Measurements from ENCODE around the gene PCDHGA6. TPM values are rescaled to one million over a fixed set of nuclear protein-coding genes. Genes with fewer than 3 reads are reported as not detected.
"Not testable (repeated sequence)": the region's sequence is repeated elsewhere in the genome, so short reads cannot be mapped to it uniquely, and the experiment has no call there.

Gene PCDHGA6
- total RNA-seq, 1 donor from 2014 or later = 3.9 TPM

- Mint-ChIP-seq H3K4me3 (ENCODE audit: unreplicated experiment) (no peak within 1 kb of the TSS), H3K9me3 (ENCODE audit: unreplicated experiment) (peaks cover 30% of the 10 kb centered on the region), H3K27ac (ENCODE audit: unreplicated experiment) (no peak within 1 kb of the TSS), H3K4me1 (ENCODE audit: unreplicated experiment) (no peaks in the 10 kb centered on the region), H3K36me3 (ENCODE audit: low read depth, unreplicated experiment) (peaks cover 22% of the 10 kb centered on the region), H3K27me3 (ENCODE audit: unreplicated experiment) (peaks cover 4% of the 10 kb centered on the region)
- TF ChIP-seq, protein P1, sequence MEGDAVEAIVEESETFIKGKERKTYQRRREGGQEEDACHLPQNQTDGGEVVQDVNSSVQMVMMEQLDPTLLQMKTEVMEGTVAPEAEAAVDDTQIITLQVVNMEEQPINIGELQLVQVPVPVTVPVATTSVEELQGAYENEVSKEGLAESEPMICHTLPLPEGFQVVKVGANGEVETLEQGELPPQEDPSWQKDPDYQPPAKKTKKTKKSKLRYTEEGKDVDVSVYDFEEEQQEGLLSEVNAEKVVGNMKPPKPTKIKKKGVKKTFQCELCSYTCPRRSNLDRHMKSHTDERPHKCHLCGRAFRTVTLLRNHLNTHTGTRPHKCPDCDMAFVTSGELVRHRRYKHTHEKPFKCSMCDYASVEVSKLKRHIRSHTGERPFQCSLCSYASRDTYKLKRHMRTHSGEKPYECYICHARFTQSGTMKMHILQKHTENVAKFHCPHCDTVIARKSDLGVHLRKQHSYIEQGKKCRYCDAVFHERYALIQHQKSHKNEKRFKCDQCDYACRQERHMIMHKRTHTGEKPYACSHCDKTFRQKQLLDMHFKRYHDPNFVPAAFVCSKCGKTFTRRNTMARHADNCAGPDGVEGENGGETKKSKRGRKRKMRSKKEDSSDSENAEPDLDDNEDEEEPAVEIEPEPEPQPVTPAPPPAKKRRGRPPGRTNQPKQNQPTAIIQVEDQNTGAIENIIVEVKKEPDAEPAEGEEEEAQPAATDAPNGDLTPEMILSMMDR (IDR thresholded peaks at IDR 0.05; ENCODE audit: unreplicated experiment) = no peak
- DNase-seq (ENCODE audit: low spot score) = no peak
Observed at GRCh38 chr5:141338538-141339306, 35.0 kb upstream of the PCDHGA6 start, which contains the start of gene PCDHGA2. PCDHGA2 (plus strand) TSS chr5:141338760.

DNA sequence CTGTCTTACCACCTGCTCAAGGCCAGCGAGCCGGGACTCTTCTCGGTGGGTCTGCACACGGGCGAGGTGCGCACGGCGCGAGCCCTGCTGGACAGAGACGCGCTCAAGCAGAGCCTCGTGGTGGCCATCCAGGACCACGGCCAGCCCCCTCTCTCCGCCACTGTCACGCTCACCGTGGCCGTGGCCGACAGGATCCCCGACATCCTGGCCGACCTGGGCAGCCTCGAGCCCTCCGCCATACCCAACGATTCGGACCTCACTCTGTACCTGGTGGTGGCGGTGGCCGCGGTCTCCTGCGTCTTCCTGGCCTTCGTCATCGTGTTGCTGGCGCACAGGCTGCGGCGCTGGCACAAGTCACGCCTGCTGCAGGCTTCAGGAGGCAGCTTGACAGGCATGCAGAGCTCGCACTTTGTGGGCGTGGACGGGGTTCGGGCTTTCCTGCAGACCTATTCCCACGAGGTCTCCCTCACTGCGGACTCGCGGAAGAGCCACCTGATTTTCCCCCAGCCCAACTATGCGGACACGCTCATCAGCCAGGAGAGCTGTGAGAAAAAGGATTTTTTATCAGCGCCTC, 32.8 kb upstream of the PCDHGA6 start:
- H3K4me3 Mint-ChIP-seq (ENCODE audit: unreplicated experiment); H3K27ac Mint-ChIP-seq (ENCODE audit: unreplicated experiment); DNase-seq (ENCODE audit: low spot score); H3K4me1 Mint-ChIP-seq (ENCODE audit: unreplicated experiment); H3K27me3 Mint-ChIP-seq (ENCODE audit: unreplicated experiment): not testable (repeated sequence)
- Mint-ChIP-seq H3K36me3 (ENCODE audit: low read depth, unreplicated experiment) (peaks cover 35% of the 10 kb centered on the region), H3K9me3 (ENCODE audit: unreplicated experiment) (peaks cover 38% of the 10 kb centered on the region)

- H3K4me1 Mint-ChIP-seq (ENCODE audit: unreplicated experiment) = no peaks in the 10 kb centered on the region
- H3K36me3 Mint-ChIP-seq (ENCODE audit: low read depth, unreplicated experiment) = peaks cover 46% of the 10 kb centered on the region
- no peak overlapping the region for H3K27ac Mint-ChIP-seq (ENCODE audit: unreplicated experiment)
- TF ChIP-seq, protein P1 (IDR thresholded peaks at IDR 0.05; ENCODE audit: unreplicated experiment) = no peak
- H3K9me3 Mint-ChIP-seq (ENCODE audit: unreplicated experiment) = peaks cover 48% of the 10 kb centered on the region
- H3K27me3 Mint-ChIP-seq (ENCODE audit: unreplicated experiment) = peaks cover 9% of the 10 kb centered on the region
- no peak overlapping the region for H3K4me3 Mint-ChIP-seq (ENCODE audit: unreplicated experiment)
- no peak for DNase-seq (ENCODE audit: low spot score)
Observed at GRCh38 chr5:141342773-141343172, 30.9 kb upstream of the PCDHGA6 start.

GRCh38 chr5:141343242-141343952, 30.3 kb upstream of the PCDHGA6 start, which contains the start of gene PCDHGA3:
PCDHGA3 (plus strand) TSS chr5:141343829; CDS start chr5:141344034, 205 bp downstream.
- no peak for DNase-seq (ENCODE audit: low spot score)
- Mint-ChIP-seq H3K4me3 (ENCODE audit: unreplicated experiment) (peak within 1 kb of the TSS; percentile 56), H3K36me3 (ENCODE audit: low read depth, unreplicated experiment) (peaks cover 46% of the 10 kb centered on the region), H3K27me3 (ENCODE audit: unreplicated experiment) (peaks cover 9% of the 10 kb centered on the region), H3K4me1 (ENCODE audit: unreplicated experiment) (no peaks in the 10 kb centered on the region), H3K9me3 (ENCODE audit: unreplicated experiment) (peaks cover 42% of the 10 kb centered on the region), H3K27ac (ENCODE audit: unreplicated experiment) (no peak within 1 kb of the TSS)
- TF ChIP-seq, protein P1 (IDR thresholded peaks at IDR 0.05; ENCODE audit: unreplicated experiment) = peak; percentile 23

DNA sequence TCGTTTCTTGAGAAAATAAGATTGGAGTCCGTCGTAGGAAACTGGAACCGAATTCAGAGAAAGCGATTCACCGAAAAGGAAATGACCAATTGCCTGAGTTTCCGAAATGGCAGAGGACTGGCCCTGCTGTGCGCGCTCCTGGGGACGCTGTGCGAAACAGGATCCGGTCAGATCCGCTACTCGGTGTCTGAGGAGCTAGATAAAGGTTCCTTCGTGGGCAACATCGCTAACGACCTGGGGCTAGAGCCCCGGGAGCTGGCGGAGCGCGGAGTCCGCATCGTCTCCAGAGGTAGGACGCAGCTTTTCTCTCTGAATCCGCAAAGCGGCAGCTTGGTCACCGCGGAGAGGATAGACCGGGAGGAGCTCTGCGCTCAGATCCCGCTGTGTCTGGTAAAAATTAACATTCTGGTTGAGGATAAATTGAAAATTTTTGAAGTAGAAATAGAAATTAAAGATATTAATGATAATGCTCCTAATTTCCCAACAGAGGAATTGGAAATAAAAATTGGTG, 29.7 kb upstream of the PCDHGA6 start:
- H3K4me3 Mint-ChIP-seq (ENCODE audit: unreplicated experiment) = peak overlapping the region; percentile 56
- H3K27me3 Mint-ChIP-seq (ENCODE audit: unreplicated experiment) = peaks cover 9% of the 10 kb centered on the region
- no peak overlapping the region for H3K27ac Mint-ChIP-seq (ENCODE audit: unreplicated experiment)

More for the DNA sequence above, 29.7 kb upstream of the PCDHGA6 start:
- TF ChIP-seq, protein P1 (IDR thresholded peaks at IDR 0.05; ENCODE audit: unreplicated experiment) = no peak
- H3K9me3 Mint-ChIP-seq (ENCODE audit: unreplicated experiment) = peaks cover 37% of the 10 kb centered on the region
- DNase-seq (ENCODE audit: low spot score) = no peak
- H3K4me1 Mint-ChIP-seq (ENCODE audit: unreplicated experiment) = no peaks in the 10 kb centered on the region
- H3K36me3 Mint-ChIP-seq (ENCODE audit: low read depth, unreplicated experiment) = peaks cover 46% of the 10 kb centered on the region
